NCI-H69 (cell line): ENCODE data around the gene GALNT2.

Source experiments
- DNase-seq: peaks from one replicate; lab custom pipeline; 2025; lab: John Stamatoyannopoulos, UW

The GALNT2 gene

GRCh38 chr1:230165536-230165935, 98.5 kb downstream of the GALNT2 start:
- no peak for DNase-seq

- DNase-seq, result no peak
These were observed 99.5 kb downstream of the GALNT2 start for GRCh38 chr1:230166366-230167132.

- DNase-seq, result peak; percentile 77
These were observed 100.4 kb downstream of the GALNT2 start for GRCh38 chr1:230167419-230167852.

- DNase-seq, result no peak
These were observed 102.6 kb downstream of the GALNT2 start for GRCh38 chr1:230169454-230170152.

GRCh38 chr1:230170153-230170547, 103.1 kb downstream of the GALNT2 start:
- no peak for DNase-seq

GRCh38 chr1:230170622-230171021, 103.6 kb downstream of the GALNT2 start:
- peak; percentile 14 for DNase-seq

GRCh38 chr1:230171356-230172015, 104.4 kb downstream of the GALNT2 start:
- peak; percentile 17 for DNase-seq

GRCh38 chr1:230172016-230172537, 105.0 kb downstream of the GALNT2 start:
- no peak for DNase-seq

GRCh38 chr1:230173187-230173975, 106.3 kb downstream of the GALNT2 start:
- no peak for DNase-seq

- DNase-seq, result no peak
These were observed 107.0 kb downstream of the GALNT2 start for GRCh38 chr1:230174041-230174440.

GRCh38 chr1:230174471-230175162, 107.6 kb downstream of the GALNT2 start:
- DNase-seq, result peak; percentile 13

GRCh38 chr1:230175163-230175747, 108.2 kb downstream of the GALNT2 start:
- no peak for DNase-seq

- DNase-seq, result no peak
These were observed 108.8 kb downstream of the GALNT2 start for GRCh38 chr1:230175839-230176238.

GRCh38 chr1:230176326-230176725, 109.3 kb downstream of the GALNT2 start:
- no peak for DNase-seq

GRCh38 chr1:230176871-230177411, 109.9 kb downstream of the GALNT2 start:
- peak; percentile 92 for DNase-seq

- DNase-seq, result no peak
These were observed 112.2 kb downstream of the GALNT2 start for GRCh38 chr1:230179249-230179648.

- peak; percentile 61 for DNase-seq
These were observed 118.3 kb downstream of the GALNT2 start for GRCh38 chr1:230185076-230186001.

GRCh38 chr1:230186003-230186863, 119.2 kb downstream of the GALNT2 start:
- DNase-seq, result peak; percentile 95
